ENCODE results near the gene ARPP21.

The ARPP21 gene

DNA sequence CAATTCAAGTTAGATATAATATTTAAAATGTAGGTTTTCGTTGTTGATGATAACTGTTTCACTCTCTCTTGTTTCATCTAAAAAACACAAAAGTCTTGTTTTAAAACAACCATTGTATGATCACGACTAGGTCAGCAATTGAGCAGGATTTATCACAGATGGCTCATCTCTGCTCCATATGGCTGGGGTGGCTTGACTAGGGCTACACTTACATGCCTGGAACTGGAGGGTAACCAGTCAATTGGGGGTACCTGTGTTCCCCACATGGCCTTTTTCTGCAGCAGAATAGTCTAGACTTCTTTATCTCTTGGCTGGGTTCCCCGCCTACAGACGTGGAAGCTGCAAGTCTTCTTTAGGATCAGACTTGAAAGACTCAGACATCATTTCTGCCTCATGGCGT, 103.9 kb downstream of the ARPP21 start:
- Histone ChIP-seq H4K20me1 (ENCODE audit: insufficient read depth, low read length) (no peaks in the 10 kb centered on the region), H3K4me2 (ENCODE audit: low read length) (no peak overlapping the region), H3K9ac (ENCODE audit: low read length) (no peak overlapping the region), H2AFZ (ENCODE audit: low read depth, low read length) (no peak overlapping the region), H3K4me1 (ENCODE audit: low read length) (peaks cover 30% of the 10 kb centered on the region), H3K27me3 (ENCODE audit: low read depth, low read length) (no peaks in the 10 kb centered on the region), H3K27ac (ENCODE audit: low read length) (no peak overlapping the region), H3K4me3 (ENCODE audit: low read length) (no peak overlapping the region), H3K36me3 (replicated peaks; ENCODE audit: low read depth, low read length) (no peaks in the 10 kb centered on the region), H3K79me2 (ENCODE audit: low read length) (no peaks in the 10 kb centered on the region), H3K9me3 (ENCODE audit: insufficient read depth, low read length) (no peaks in the 10 kb centered on the region)
- no peak for TF ChIP-seq EZH2phosphoT487 (IDR thresholded peaks at IDR 0.05; ENCODE audit: low read depth)
- no peak for TF ChIP-seq CTCF (IDR thresholded peaks at IDR 0.05; ENCODE audit: low read depth, low read length)

DNA sequence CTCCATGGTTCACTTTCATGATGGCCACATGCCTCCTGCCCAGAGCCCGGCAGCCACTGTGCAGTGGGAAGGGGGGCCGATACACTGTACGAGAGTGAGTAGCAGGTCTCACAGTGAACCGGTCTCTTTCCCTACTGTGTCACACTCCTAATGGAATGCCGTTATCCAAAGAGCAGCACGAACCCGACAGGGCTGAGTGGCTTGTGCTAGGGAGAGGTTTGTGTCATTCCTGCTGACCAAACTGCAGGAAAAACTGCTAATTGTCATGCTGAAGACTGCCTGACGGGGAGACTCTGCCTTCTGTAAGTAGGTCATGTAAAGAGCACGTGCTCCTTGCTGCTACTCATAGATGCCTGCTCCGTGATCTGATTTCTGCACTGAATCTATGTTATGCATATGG, 105.1 kb downstream of the ARPP21 start:
- Histone ChIP-seq H3K4me3 (ENCODE audit: low read length) (no peak overlapping the region), H4K20me1 (ENCODE audit: insufficient read depth, low read length) (no peaks in the 10 kb centered on the region), H2AFZ (ENCODE audit: low read depth, low read length) (no peak overlapping the region), H3K9me3 (ENCODE audit: insufficient read depth, low read length) (no peaks in the 10 kb centered on the region), H3K4me1 (ENCODE audit: low read length) (peaks cover 18% of the 10 kb centered on the region), H3K4me2 (ENCODE audit: low read length) (no peak overlapping the region), H3K27ac (ENCODE audit: low read length) (no peak overlapping the region), H3K36me3 (replicated peaks; ENCODE audit: low read depth, low read length) (no peaks in the 10 kb centered on the region), H3K27me3 (ENCODE audit: low read depth, low read length) (no peaks in the 10 kb centered on the region), H3K9ac (ENCODE audit: low read length) (no peak overlapping the region), H3K79me2 (ENCODE audit: low read length) (no peaks in the 10 kb centered on the region)
- TF ChIP-seq EZH2phosphoT487 (IDR thresholded peaks at IDR 0.05; ENCODE audit: low read depth) (no peak), CTCF (IDR thresholded peaks at IDR 0.05; ENCODE audit: low read depth, low read length) (no peak)

DNA sequence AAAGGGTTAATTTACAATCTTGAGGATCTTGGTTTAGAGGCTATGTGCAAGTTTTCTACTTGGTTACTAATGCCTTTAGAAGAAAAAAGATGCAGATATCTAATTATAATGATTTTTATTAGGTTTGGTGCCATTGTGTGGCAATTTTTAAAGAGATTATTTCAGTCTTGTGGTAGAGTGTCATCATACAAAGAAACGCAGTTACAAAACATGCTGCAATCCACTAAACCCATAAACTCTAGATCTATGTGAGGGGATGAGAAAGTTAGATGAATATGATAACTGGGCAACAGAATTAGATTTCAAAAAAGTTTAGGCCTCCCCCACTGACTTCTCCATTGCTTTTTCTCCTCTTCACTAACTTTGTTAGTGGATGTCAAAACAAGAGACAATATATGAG, 106.0 kb downstream of the ARPP21 start:
- TF ChIP-seq EZH2phosphoT487 (IDR thresholded peaks at IDR 0.05; ENCODE audit: low read depth) (no peak), CTCF (IDR thresholded peaks at IDR 0.05; ENCODE audit: low read depth, low read length) (no peak)
- H3K36me3 ChIP-seq (replicated peaks; ENCODE audit: low read depth, low read length) = no peaks in the 10 kb centered on the region
- H3K4me3 ChIP-seq (ENCODE audit: low read length) = no peak overlapping the region
- no peaks in the 10 kb centered on the region for H3K9me3 ChIP-seq (ENCODE audit: insufficient read depth, low read length)
- no peak overlapping the region for H2AFZ ChIP-seq (ENCODE audit: low read depth, low read length)
- no peaks in the 10 kb centered on the region for H4K20me1 ChIP-seq (ENCODE audit: insufficient read depth, low read length)
- no peak overlapping the region for H3K27ac ChIP-seq (ENCODE audit: low read length)
- no peaks in the 10 kb centered on the region for H3K79me2 ChIP-seq (ENCODE audit: low read length)
- H3K27me3 ChIP-seq (ENCODE audit: low read depth, low read length) = no peaks in the 10 kb centered on the region
- H3K4me1 ChIP-seq (ENCODE audit: low read length) = peaks cover 11% of the 10 kb centered on the region
- peak overlapping the region; percentile 28; the same call in 1 of the 2 replicates for H3K4me2 ChIP-seq (ENCODE audit: low read length)
- H3K9ac ChIP-seq (ENCODE audit: low read length) = no peak overlapping the region

GRCh38 chr3:35745802-35746484, 106.6 kb downstream of the ARPP21 start:
- Histone ChIP-seq H3K9me3 (ENCODE audit: insufficient read depth, low read length) (no peaks in the 10 kb centered on the region), H2AFZ (ENCODE audit: low read depth, low read length) (no peak overlapping the region), H3K4me2 (ENCODE audit: low read length) (peak overlapping the region; percentile 28), H4K20me1 (ENCODE audit: insufficient read depth, low read length) (no peaks in the 10 kb centered on the region), H3K36me3 (replicated peaks; ENCODE audit: low read depth, low read length) (no peaks in the 10 kb centered on the region), H3K27me3 (ENCODE audit: low read depth, low read length) (no peaks in the 10 kb centered on the region), H3K4me3 (ENCODE audit: low read length) (no peak overlapping the region), H3K27ac (ENCODE audit: low read length) (no peak overlapping the region), H3K79me2 (ENCODE audit: low read length) (no peaks in the 10 kb centered on the region), H3K4me1 (ENCODE audit: low read length) (peaks cover 11% of the 10 kb centered on the region), H3K9ac (ENCODE audit: low read length) (no peak overlapping the region)
- TF ChIP-seq CTCF (IDR thresholded peaks at IDR 0.05; ENCODE audit: low read depth, low read length) (no peak), EZH2phosphoT487 (IDR thresholded peaks at IDR 0.05; ENCODE audit: low read depth) (no peak)
